ENCODE data around the gene ICOSLG.
A peak's percentile ranks its signal among the peaks of the same experiment; 100 is the strongest.

ICOSLG gene

GRCh38 chr21:44263768-44264167 is 23.0 kb upstream of the ICOSLG start:
- Histone ChIP-seq H3K9me3 (replicated peaks in 1 of 2; ENCODE audit: control insufficient read depth in 2 of 2, insufficient read depth in 1 of 2, low read depth in 1 of 2, low read length in 2 of 2) (peaks cover 0 to 2% of the 10 kb centered on the region in 2 donors), H4K8ac (ENCODE audit: low read depth, low read length) (no peak overlapping the region), H2AK5ac (ENCODE audit: low read depth, low read length) (no peak overlapping the region), H3K36me3 (replicated peaks in 1 of 2; ENCODE audit: control insufficient read depth in 2 of 2, insufficient read depth in 2 of 2, low read length in 2 of 2) (no peaks in the 10 kb centered on the region), H2AFZ (ENCODE audit: low read length) (peak overlapping the region; percentile 97), H4K91ac (ENCODE audit: low read depth, low read length, poor library complexity) (no peak overlapping the region), H2BK12ac (ENCODE audit: low read length) (no peak overlapping the region), H3K23ac (ENCODE audit: low read depth, low read length, poor library complexity) (no peak overlapping the region), H3K18ac (ENCODE audit: low read length) (no peak overlapping the region), H3K4me1 (ENCODE audit: control insufficient read depth in 2 of 2, insufficient read depth in 1 of 2, low read depth in 1 of 2, low read length in 2 of 2) (peaks cover 6 to 11% of the 10 kb centered on the region in 2 donors), H3K27ac (replicated peaks; ENCODE audit: low read length) (peak overlapping the region; percentile 65), H3K14ac (ENCODE audit: low read length) (no peak overlapping the region), H3K4me2 (ENCODE audit: insufficient read depth, low read length, poor library complexity, severe bottlenecking) (no peak overlapping the region), H2BK120ac (ENCODE audit: low read depth, low read length) (no peak overlapping the region), H3K4me3 (ENCODE audit: low read length in 2 of 2) (no peak overlapping the region), H2BK15ac (ENCODE audit: low read length) (no peak overlapping the region), H3K4ac (ENCODE audit: low read length) (no peak overlapping the region), H3K27me3 (ENCODE audit: control insufficient read depth in 3 of 3, insufficient read depth in 3 of 3, low read depth in 1 of 3, low read length in 3 of 3) (peaks cover 0 to 20% (median 0%) of the 10 kb centered on the region in 3 experiments), H3K9ac (ENCODE audit: low read depth, low read length, poor library complexity) (no peak overlapping the region), H3K79me1 (ENCODE audit: low read depth, low read length) (no peaks in the 10 kb centered on the region), H2BK5ac (ENCODE audit: low read length) (peak overlapping the region; percentile 87)
- no peak for DNase-seq (ENCODE audit: low spot score)
- WGBS, 2 donors (ENCODE audit: extremely low coverage in 2 of 2, insufficient read length in 2 of 2, insufficient replicate concordance in 1 of 2), result no CpG with 5 or more reads among the region's 4 CpGs

- no peak overlapping the region for H4K91ac ChIP-seq (ENCODE audit: low read depth, low read length, poor library complexity)
- no peaks in the 10 kb centered on the region for H3K36me3 ChIP-seq (replicated peaks in 1 of 2; ENCODE audit: control insufficient read depth in 2 of 2, insufficient read depth in 2 of 2, low read length in 2 of 2)
- H4K8ac ChIP-seq (ENCODE audit: low read depth, low read length), result no peak overlapping the region
- peak overlapping the region; percentile 97 for H2AFZ ChIP-seq (ENCODE audit: low read length)
- H3K14ac ChIP-seq (ENCODE audit: low read length), result no peak overlapping the region
- H3K4me3 ChIP-seq (ENCODE audit: low read length in 2 of 2), result no peak overlapping the region
- H3K4me1 ChIP-seq (ENCODE audit: control insufficient read depth in 2 of 2, insufficient read depth in 1 of 2, low read depth in 1 of 2, low read length in 2 of 2), result peaks cover 6 to 11% of the 10 kb centered on the region in 2 donors
- H3K79me1 ChIP-seq (ENCODE audit: low read depth, low read length), result no peaks in the 10 kb centered on the region
- H2AK5ac ChIP-seq (ENCODE audit: low read depth, low read length), result peak overlapping the region; percentile 96
- peak overlapping the region; percentile 65 for H3K27ac ChIP-seq (replicated peaks; ENCODE audit: low read length)
- peaks cover 0 to 24% (median 0%) of the 10 kb centered on the region in 3 experiments for H3K27me3 ChIP-seq (ENCODE audit: control insufficient read depth in 3 of 3, insufficient read depth in 3 of 3, low read depth in 1 of 3, low read length in 3 of 3)
- H3K4ac ChIP-seq (ENCODE audit: low read length), result no peak overlapping the region
- H2BK120ac ChIP-seq (ENCODE audit: low read depth, low read length), result peak overlapping the region; percentile 94
- peak overlapping the region; percentile 73 for H2BK12ac ChIP-seq (ENCODE audit: low read length)
- peak overlapping the region; percentile 32 for H3K4me2 ChIP-seq (ENCODE audit: insufficient read depth, low read length, poor library complexity, severe bottlenecking)
- H3K23ac ChIP-seq (ENCODE audit: low read depth, low read length, poor library complexity), result no peak overlapping the region
- H2BK5ac ChIP-seq (ENCODE audit: low read length), result peak overlapping the region; percentile 87
- WGBS, 2 donors (ENCODE audit: extremely low coverage in 2 of 2, insufficient read length in 2 of 2, insufficient replicate concordance in 1 of 2), result no CpG with 5 or more reads among the region's 18 CpGs
- H3K18ac ChIP-seq (ENCODE audit: low read length), result peak overlapping the region; percentile 96
- no peak overlapping the region for H3K9ac ChIP-seq (ENCODE audit: low read depth, low read length, poor library complexity)
- peak overlapping the region; percentile 79 for H2BK15ac ChIP-seq (ENCODE audit: low read length)
- DNase-seq (ENCODE audit: low spot score), result peak; percentile 58
- peaks cover 0 to 2% of the 10 kb centered on the region in 2 donors for H3K9me3 ChIP-seq (replicated peaks in 1 of 2; ENCODE audit: control insufficient read depth in 2 of 2, insufficient read depth in 1 of 2, low read depth in 1 of 2, low read length in 2 of 2)
Observed at GRCh38 chr21:44263221-44263760, 22.5 kb upstream of the ICOSLG start.

DNA sequence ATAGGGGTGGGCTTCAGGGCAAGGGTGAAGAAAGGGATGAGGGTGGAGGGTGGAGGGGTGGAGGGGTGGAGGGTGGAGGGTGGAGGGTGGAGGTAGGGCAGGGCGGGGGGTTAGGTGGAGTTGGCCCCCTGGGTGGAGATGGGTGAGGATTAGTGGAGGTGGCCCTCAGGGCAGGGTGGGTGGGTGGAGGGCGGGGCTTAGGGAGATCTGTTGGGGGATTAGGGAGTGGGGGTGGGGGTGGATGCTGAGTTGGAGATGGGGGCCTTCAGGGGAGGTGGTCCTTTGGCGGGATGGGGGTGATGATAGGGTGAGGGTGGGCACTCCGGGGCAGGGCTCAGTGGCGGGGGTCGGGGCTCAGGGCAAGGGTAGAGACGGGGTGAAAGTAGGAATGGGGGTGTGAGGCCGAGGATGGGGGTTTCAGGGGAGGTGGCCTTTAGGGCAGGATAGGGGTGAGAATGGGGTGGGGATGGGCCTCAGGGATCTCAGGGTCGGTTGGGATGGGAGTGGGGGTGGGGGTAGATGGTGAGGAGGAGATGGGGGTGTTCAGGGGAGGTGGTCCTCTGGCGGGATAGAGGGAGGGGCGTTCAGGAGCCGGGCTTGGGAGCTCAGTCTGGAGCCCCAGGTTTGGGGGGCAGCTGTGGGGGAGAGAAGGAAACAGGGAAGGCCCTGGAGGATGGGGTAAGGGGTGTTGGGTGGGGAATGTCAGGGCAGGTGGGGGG is 21.8 kb upstream of the ICOSLG start:
- Histone ChIP-seq H3K23ac (ENCODE audit: low read depth, low read length, poor library complexity) (no peak overlapping the region), H3K36me3 (replicated peaks in 1 of 2; ENCODE audit: control insufficient read depth in 2 of 2, insufficient read depth in 2 of 2, low read length in 2 of 2) (no peaks in the 10 kb centered on the region), H3K9ac (ENCODE audit: low read depth, low read length, poor library complexity) (no peak overlapping the region), H2BK5ac (ENCODE audit: low read length) (no peak overlapping the region), H3K27me3 (ENCODE audit: control insufficient read depth in 3 of 3, insufficient read depth in 3 of 3, low read depth in 1 of 3, low read length in 3 of 3) (peaks cover 0 to 26% (median 0%) of the 10 kb centered on the region in 3 experiments), H3K79me1 (ENCODE audit: low read depth, low read length) (no peaks in the 10 kb centered on the region), H2BK120ac (ENCODE audit: low read depth, low read length) (no peak overlapping the region), H4K8ac (ENCODE audit: low read depth, low read length) (no peak overlapping the region), H3K4me3 (ENCODE audit: low read length in 2 of 2) (no peak overlapping the region), H3K27ac (replicated peaks; ENCODE audit: low read length) (no peak overlapping the region), H3K4ac (ENCODE audit: low read length) (no peak overlapping the region), H2BK15ac (ENCODE audit: low read length) (peak overlapping the region; percentile 58), H3K4me2 (ENCODE audit: insufficient read depth, low read length, poor library complexity, severe bottlenecking) (no peak overlapping the region), H3K4me1 (ENCODE audit: control insufficient read depth in 2 of 2, insufficient read depth in 1 of 2, low read depth in 1 of 2, low read length in 2 of 2) (peaks cover 6 to 11% of the 10 kb centered on the region in 2 donors), H3K14ac (ENCODE audit: low read length) (no peak overlapping the region), H2BK12ac (ENCODE audit: low read length) (no peak overlapping the region), H3K9me3 (replicated peaks in 1 of 2; ENCODE audit: control insufficient read depth in 2 of 2, insufficient read depth in 1 of 2, low read depth in 1 of 2, low read length in 2 of 2) (peaks cover 0 to 2% of the 10 kb centered on the region in 2 donors), H3K18ac (ENCODE audit: low read length) (peak overlapping the region; percentile 71), H2AFZ (ENCODE audit: low read length) (no peak overlapping the region), H4K91ac (ENCODE audit: low read depth, low read length, poor library complexity) (no peak overlapping the region), H2AK5ac (ENCODE audit: low read depth, low read length) (peak overlapping the region; percentile 96)
- no CpG with 5 or more reads among the region's 12 CpGs for WGBS, 2 donors (ENCODE audit: extremely low coverage in 2 of 2, insufficient read length in 2 of 2, insufficient replicate concordance in 1 of 2)
- DNase-seq (ENCODE audit: low spot score), result no peak

GRCh38 chr21:44261675-44262295 is 21.0 kb upstream of the ICOSLG start, which contains the start of gene DNMT3L:
TSS of gene DNMT3L (minus strand) at chr21:44261897. CDS start at chr21:44261259, 638 bp downstream.
- Histone ChIP-seq H2BK120ac (ENCODE audit: low read depth, low read length) (peak within 1 kb of the TSS; percentile 18), H2AFZ (ENCODE audit: low read length) (no peak within 1 kb of the TSS), H3K9me3 (replicated peaks in 1 of 2; ENCODE audit: control insufficient read depth in 2 of 2, insufficient read depth in 1 of 2, low read depth in 1 of 2, low read length in 2 of 2) (peaks cover 0 to 2% of the 10 kb centered on the region in 2 donors), H4K91ac (ENCODE audit: low read depth, low read length, poor library complexity) (no peak within 1 kb of the TSS), H3K18ac (ENCODE audit: low read length) (peak within 1 kb of the TSS; percentile 80), H2BK5ac (ENCODE audit: low read length) (peak within 1 kb of the TSS; percentile 53), H3K14ac (ENCODE audit: low read length) (peak within 1 kb of the TSS; percentile 56), H3K9ac (ENCODE audit: low read depth, low read length, poor library complexity) (peak within 1 kb of the TSS; percentile 44), H3K4ac (ENCODE audit: low read length) (peak within 1 kb of the TSS; percentile 66), H3K79me1 (ENCODE audit: low read depth, low read length) (no peaks in the 10 kb centered on the region), H4K8ac (ENCODE audit: low read depth, low read length) (no peak within 1 kb of the TSS), H3K4me3 (ENCODE audit: low read length in 2 of 2) (peak within 1 kb of the TSS in 1 of 2 donors; percentile 12), H2BK15ac (ENCODE audit: low read length) (peak within 1 kb of the TSS; percentile 98), H2BK12ac (ENCODE audit: low read length) (peak within 1 kb of the TSS; percentile 73), H3K36me3 (replicated peaks in 1 of 2; ENCODE audit: control insufficient read depth in 2 of 2, insufficient read depth in 2 of 2, low read length in 2 of 2) (no peaks in the 10 kb centered on the region), H3K23ac (ENCODE audit: low read depth, low read length, poor library complexity) (peak within 1 kb of the TSS; percentile 31), H3K4me1 (ENCODE audit: control insufficient read depth in 2 of 2, insufficient read depth in 1 of 2, low read depth in 1 of 2, low read length in 2 of 2) (peaks cover 6 to 11% of the 10 kb centered on the region in 2 donors), H2AK5ac (ENCODE audit: low read depth, low read length) (peak within 1 kb of the TSS; percentile 99), H3K27me3 (ENCODE audit: control insufficient read depth in 3 of 3, insufficient read depth in 3 of 3, low read depth in 1 of 3, low read length in 3 of 3) (peaks cover 0 to 26% (median 0%) of the 10 kb centered on the region in 3 experiments), H3K4me2 (ENCODE audit: insufficient read depth, low read length, poor library complexity, severe bottlenecking) (no peak within 1 kb of the TSS), H3K27ac (replicated peaks; ENCODE audit: low read length) (no peak within 1 kb of the TSS)
- no CpG with 5 or more reads among the region's 19 CpGs for WGBS, 2 donors (ENCODE audit: extremely low coverage in 2 of 2, insufficient read length in 2 of 2, insufficient replicate concordance in 1 of 2)
- no peak for DNase-seq (ENCODE audit: low spot score)
